H1 (cell line): Measurements from ENCODE around the gene ALPL. TPM values are rescaled to one million over a fixed set of nuclear protein-coding genes. Genes with fewer than 3 reads are reported as not detected.

ENCODE experiments used
- ATF2 ChIP-seq: IDR thresholded peaks from 2 replicates; pipeline ENCODE4 v1.6.1; 2012; ENCODE audit warnings: low read length, inconsistent platforms
- polyA plus RNA-seq, 7 experiments: library from polyadenylated mRNA; depleted of rRNA in 3 of 7; stranded (reverse) in 5 of 7; unstranded in 2 of 7; fragments of >200 nt in 5 of 7; fragments of 200-250 nt in 2 of 7; gene quantifications; 1 replicate in 5 of 7; 2 replicates in 1 of 7; 4 replicates in 1 of 7; pipeline versions ENCODE4 v1.2.1 to v1.2.3, GENCODE V29; 2011 to 2013; ENCODE audit warnings: missing spikeins in 2 of 7, mixed read lengths in 2 of 7
- total RNA-seq: library from RNA; stranded (reverse); fragmentation: NEBNext Ultra II Directional; extraction: Animal tissue kit (Norgen Biotek cat#: 25700); gene quantifications from 2 replicates; pipeline ENCODE4 v1.2.1, GENCODE V29; 2021

The ALPL gene
- total and polyA plus RNA-seq, 2 of the 8 experiments (the other 6 are each of a cell fraction or from before 2014, with no cell fraction given) = 175 to 362 TPM

- TF ChIP-seq ATF2 = no peak
These were observed 105.3 kb downstream of the ALPL start (continued) for GRCh38 chr1:21614419-21615115.
